Trophoblast cell (in vitro differentiated cells and primary cell): Measurements from ENCODE around the gene NT5C2.

Experiments used
- DNase-seq, 2 donors: peaks; one replicate each; pipeline ENCODE4 v3.0.0-alpha.2; 2016
- H2AFZ ChIP-seq: 2 replicates; pipeline ENCODE4 v1.6.1; 2013; ENCODE audit warnings: low read length, moderate library complexity, mild to moderate bottlenecking; ENCODE audit not compliant: insufficient read depth, poor library complexity
- H2AK5ac ChIP-seq: 2 replicates; pipeline ENCODE4 v1.6.1; 2013; ENCODE audit warnings: mild to moderate bottlenecking, low read length
- H2BK120ac ChIP-seq: 2 replicates; pipeline ENCODE4 v1.6.1; 2013; ENCODE audit warnings: low read length, mild to moderate bottlenecking, moderate library complexity; ENCODE audit not compliant: insufficient read depth, poor library complexity
- H2BK12ac ChIP-seq: 2 replicates; pipeline ENCODE4 v1.6.1; 2013; ENCODE audit warnings: mild to moderate bottlenecking, low read length, moderate library complexity
- H2BK5ac ChIP-seq: 2 replicates; pipeline ENCODE4 v1.6.1; 2013; ENCODE audit warnings: low read length, low read depth, moderate library complexity, mild to moderate bottlenecking; ENCODE audit not compliant: poor library complexity
- H3K14ac ChIP-seq: 2 replicates; pipeline ENCODE4 v1.6.1; 2013; ENCODE audit warnings: mild to moderate bottlenecking, low read length
- H3K18ac ChIP-seq: 2 replicates; pipeline ENCODE4 v1.6.1; 2013; ENCODE audit warnings: mild to moderate bottlenecking, low read length
- H3K23ac ChIP-seq: 2 replicates; pipeline ENCODE4 v1.6.1; 2013; ENCODE audit warnings: low read length
- H3K27ac ChIP-seq: 2 replicates; pipeline ENCODE4 v1.5.1; 2013; ENCODE audit warnings: low read depth, mild to moderate bottlenecking, inconsistent platforms, low read length, moderate library complexity
- H3K27me3 ChIP-seq: 2 replicates; pipeline ENCODE4 v1.6.1; 2013; ENCODE audit warnings: inconsistent platforms, mild to moderate bottlenecking, low read length, moderate library complexity; ENCODE audit not compliant: insufficient read depth
- H3K36me3 ChIP-seq, 2 experiments: 1 replicate in 1 of 2; 2 replicates in 1 of 2; pipeline ENCODE4 v1.6.1; 2013; ENCODE audit warnings: low read length in 2 of 2, mild to moderate bottlenecking in 2 of 2, moderate library complexity in 1 of 2; ENCODE audit not compliant: insufficient read depth in 2 of 2, control insufficient read depth in 1 of 2
- H3K4ac ChIP-seq: 2 replicates; pipeline ENCODE4 v1.6.1; 2013; ENCODE audit warnings: low read depth, mild to moderate bottlenecking, low read length, moderate library complexity
- H3K4me1 ChIP-seq, 2 experiments: 1 replicate in 1 of 2; 2 replicates in 1 of 2; pipeline ENCODE4 v1.6.1; 2013; ENCODE audit warnings: low read length in 2 of 2, mild to moderate bottlenecking in 2 of 2, moderate library complexity in 1 of 2; ENCODE audit not compliant: insufficient read depth in 2 of 2, control insufficient read depth in 1 of 2
- H3K4me2 ChIP-seq: 2 replicates; pipeline ENCODE4 v1.6.1; 2013; ENCODE audit warnings: inconsistent platforms, mild to moderate bottlenecking, low read length, moderate library complexity
- H3K4me3 ChIP-seq: 2 replicates; pipeline ENCODE4 v1.5.1; 2013; ENCODE audit warnings: mild to moderate bottlenecking, low read depth, low read length, inconsistent platforms
- H3K79me1 ChIP-seq: one replicate; pipeline ENCODE4 v1.6.1; 2013; ENCODE audit warnings: low read length
- H3K79me2 ChIP-seq: 2 replicates; pipeline ENCODE4 v1.6.1; 2013; ENCODE audit warnings: low read length, mild to moderate bottlenecking; ENCODE audit not compliant: control insufficient read depth, insufficient read depth, poor library complexity
- H3K9ac ChIP-seq: 2 replicates; pipeline ENCODE4 v1.6.1; 2013; ENCODE audit warnings: mild to moderate bottlenecking, low read length
- H3K9me3 ChIP-seq: 2 replicates; pipeline ENCODE4 v1.6.1; 2013; ENCODE audit warnings: low read depth, mild to moderate bottlenecking, control low read depth, inconsistent platforms, low read length; ENCODE audit not compliant: insufficient read depth
- H4K12ac ChIP-seq: 2 replicates; pipeline ENCODE4 v1.6.1; 2013; ENCODE audit warnings: low read depth, mild to moderate bottlenecking, low read length, moderate library complexity
- H4K8ac ChIP-seq: 2 replicates; pipeline ENCODE4 v1.6.1; 2013; ENCODE audit warnings: low read depth, mild to moderate bottlenecking, low read length, moderate library complexity
- H4K91ac ChIP-seq: one replicate; pipeline ENCODE4 v1.6.1; 2013; ENCODE audit warnings: low read depth, mild to moderate bottlenecking, low read length, moderate library complexity
- WGBS: extraction: QIAGEN DNeasy Blood & Tissue Kit; methylation state at CpG from one replicate; pipeline ENCODE4 v1.1.7; 2013; ENCODE audit warnings: missing lambda C conversion rate; ENCODE audit not compliant: insufficient read length, insufficient coverage; ENCODE audit errors: extremely low coverage; 5-methylcytosine and 5-hydroxymethylcytosine counted together

The NT5C2 gene

DNA sequence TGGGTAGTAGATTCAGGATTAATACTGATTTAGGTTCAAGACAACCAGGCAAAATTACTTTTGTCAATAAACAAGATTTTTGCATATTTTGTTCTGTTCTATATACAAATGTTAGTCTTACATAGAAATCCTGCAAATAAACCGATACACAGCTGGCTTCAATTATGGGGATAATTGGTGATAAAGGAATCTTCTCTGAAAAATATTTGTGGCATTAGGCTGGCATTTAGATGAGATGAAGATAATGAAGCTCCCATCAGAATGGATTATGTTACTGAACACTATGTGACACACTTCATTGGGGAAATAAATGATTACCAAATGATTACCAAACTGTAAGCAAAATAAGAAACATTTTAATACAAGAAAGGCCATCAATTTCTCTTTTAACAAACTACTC is 65.8 kb downstream of the NT5C2 start:
- H2AK5ac ChIP-seq, result no peak overlapping the region
- no peaks in the 10 kb centered on the region for H3K9me3 ChIP-seq
- H3K18ac ChIP-seq, result no peak overlapping the region
- no peaks in the 10 kb centered on the region for H3K27me3 ChIP-seq
- H3K4me1 ChIP-seq, result no peaks in the 10 kb centered on the region
- no peak overlapping the region for H3K23ac ChIP-seq
- no peak overlapping the region for H4K8ac ChIP-seq
- no peak for DNase-seq
- no CpG with 5 or more reads among the region's 1 CpG for WGBS
- H3K4me3 ChIP-seq, result no peak overlapping the region
- no peak overlapping the region for H2BK120ac ChIP-seq
- H3K14ac ChIP-seq, result no peak overlapping the region
- no peaks in the 10 kb centered on the region for H3K79me1 ChIP-seq
- no peak overlapping the region for H2BK12ac ChIP-seq
- no peak overlapping the region for H4K91ac ChIP-seq
- H3K4ac ChIP-seq, result no peak overlapping the region
- H2AFZ ChIP-seq, result no peak overlapping the region
- no peak overlapping the region for H3K4me2 ChIP-seq
- H3K27ac ChIP-seq, result no peak overlapping the region
- H4K12ac ChIP-seq, result no peak overlapping the region
- no peak overlapping the region for H3K9ac ChIP-seq
- H3K36me3 ChIP-seq, result peaks cover 7 to 8% of the 10 kb centered on the region in 2 experiments
- no peak overlapping the region for H2BK5ac ChIP-seq
- no peaks in the 10 kb centered on the region for H3K79me2 ChIP-seq

DNA sequence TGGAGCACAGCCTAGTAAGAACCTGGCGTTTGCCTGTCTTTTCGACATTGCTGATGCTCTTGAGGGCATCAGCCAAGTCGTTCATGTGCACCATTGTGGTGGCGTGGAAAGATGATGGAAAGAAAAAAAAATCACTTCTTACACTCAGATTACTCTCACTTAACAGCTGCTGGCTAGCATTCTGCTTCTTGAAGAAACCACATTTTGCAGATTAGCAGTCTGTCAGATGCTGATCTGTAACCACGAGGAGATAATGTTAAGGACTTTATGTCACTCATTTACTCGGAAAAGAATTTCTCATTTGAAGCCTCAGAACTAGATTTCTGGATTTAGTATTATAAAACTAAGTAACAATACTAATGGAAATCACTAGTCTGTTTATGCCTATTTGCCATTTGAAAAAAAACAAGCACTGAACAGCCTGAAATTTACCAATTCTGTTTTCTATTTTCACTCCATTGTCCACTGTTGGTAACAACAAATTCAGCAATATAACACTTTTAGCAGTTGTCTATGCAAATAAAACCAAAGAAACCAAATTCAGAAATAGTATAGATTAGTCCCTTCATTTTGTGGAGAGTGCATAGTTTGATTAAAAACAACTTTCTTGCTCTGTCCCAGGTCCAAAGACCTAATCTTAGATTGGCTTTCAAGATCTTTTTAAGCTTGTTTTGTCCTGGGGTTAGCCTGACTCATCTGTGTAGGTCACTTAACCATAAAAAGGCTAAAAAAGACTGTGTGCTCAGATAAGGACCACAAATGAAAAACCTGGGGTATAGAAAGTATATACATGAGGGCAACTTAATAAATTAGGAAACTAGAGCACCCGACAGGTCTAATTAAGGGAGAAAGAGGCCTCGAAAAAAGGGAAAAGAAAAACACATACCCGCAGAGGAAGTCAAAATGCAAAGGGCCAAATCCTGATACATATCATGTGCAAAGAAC is 67.5 kb downstream of the NT5C2 start:
- H3K27ac ChIP-seq, result no peak overlapping the region
- no peak overlapping the region for H3K4me2 ChIP-seq
- WGBS, result no CpG with 5 or more reads among the region's 9 CpGs

DNA sequence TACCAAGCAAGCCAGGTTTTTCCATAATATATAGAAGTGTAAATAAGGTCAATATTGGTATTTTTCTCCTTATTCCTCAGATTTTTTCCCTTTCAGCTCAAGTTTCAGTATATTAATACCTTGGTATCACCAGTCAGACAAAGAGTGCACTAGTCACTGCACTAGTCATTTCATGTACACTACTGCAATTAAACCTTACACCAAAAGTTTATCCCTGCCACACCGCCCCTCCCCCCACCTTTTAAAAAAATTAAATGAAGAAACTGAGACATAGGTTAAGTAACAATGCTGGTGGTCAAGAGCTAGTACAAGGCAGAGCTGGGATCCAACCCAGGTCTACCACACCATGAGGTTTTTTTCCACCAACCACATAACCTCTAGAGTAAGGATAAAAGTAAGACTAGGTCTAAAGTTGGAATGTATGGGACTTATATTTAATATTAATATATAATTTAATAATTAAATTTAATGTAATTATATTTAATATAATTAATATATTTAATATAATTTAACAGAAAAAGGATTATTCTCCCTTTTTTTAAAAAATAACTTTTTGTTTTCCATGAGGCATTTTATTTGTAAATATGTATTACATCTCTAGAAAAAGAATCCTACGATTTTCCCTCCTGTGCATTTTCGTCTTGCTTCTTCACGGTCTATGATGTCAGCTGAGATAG is 68.5 kb downstream of the NT5C2 start:
- no peak overlapping the region for H3K23ac ChIP-seq
- no peak overlapping the region for H3K9ac ChIP-seq
- no peak overlapping the region for H2BK5ac ChIP-seq
- no peak overlapping the region for H3K14ac ChIP-seq
- no peak overlapping the region for H2BK120ac ChIP-seq
- no peak overlapping the region for H4K8ac ChIP-seq
- H3K79me1 ChIP-seq, result no peaks in the 10 kb centered on the region
- H2BK12ac ChIP-seq, result no peak overlapping the region
- no peak overlapping the region for H3K4ac ChIP-seq
- no peak overlapping the region for H3K4me2 ChIP-seq
- no peaks in the 10 kb centered on the region for H3K4me1 ChIP-seq
- no peak overlapping the region for H4K91ac ChIP-seq
- H2AFZ ChIP-seq, result no peak overlapping the region
- H3K27ac ChIP-seq, result no peak overlapping the region
- no peak overlapping the region for H4K12ac ChIP-seq
- H3K27me3 ChIP-seq, result no peaks in the 10 kb centered on the region
- H3K9me3 ChIP-seq, result no peaks in the 10 kb centered on the region
- no peak overlapping the region for H3K4me3 ChIP-seq
- H3K79me2 ChIP-seq, result no peaks in the 10 kb centered on the region
- WGBS, result no CpG with 5 or more reads among the region's 4 CpGs
- H3K36me3 ChIP-seq, result peaks cover 7% of the 10 kb centered on the region in 2 experiments
- H2AK5ac ChIP-seq, result no peak overlapping the region
- no peak overlapping the region for H3K18ac ChIP-seq
- no peak for DNase-seq

More for the DNA sequence above, 67.5 kb downstream of the NT5C2 start:
- Histone ChIP-seq H2BK120ac (no peak overlapping the region), H2BK5ac (no peak overlapping the region), H2AK5ac (no peak overlapping the region), H4K91ac (no peak overlapping the region), H3K79me1 (no peaks in the 10 kb centered on the region), H3K4me3 (no peak overlapping the region), H4K8ac (no peak overlapping the region), H3K4ac (no peak overlapping the region), H3K9me3 (no peaks in the 10 kb centered on the region), H2AFZ (no peak overlapping the region), H3K4me1 (no peaks in the 10 kb centered on the region), H2BK12ac (no peak overlapping the region), H3K79me2 (no peaks in the 10 kb centered on the region), H3K14ac (no peak overlapping the region), H3K27me3 (no peaks in the 10 kb centered on the region), H3K36me3 (peaks cover 7% of the 10 kb centered on the region in 2 experiments), H3K18ac (no peak overlapping the region), H3K9ac (no peak overlapping the region), H3K23ac (no peak overlapping the region), H4K12ac (no peak overlapping the region)
- no peak for DNase-seq

DNA sequence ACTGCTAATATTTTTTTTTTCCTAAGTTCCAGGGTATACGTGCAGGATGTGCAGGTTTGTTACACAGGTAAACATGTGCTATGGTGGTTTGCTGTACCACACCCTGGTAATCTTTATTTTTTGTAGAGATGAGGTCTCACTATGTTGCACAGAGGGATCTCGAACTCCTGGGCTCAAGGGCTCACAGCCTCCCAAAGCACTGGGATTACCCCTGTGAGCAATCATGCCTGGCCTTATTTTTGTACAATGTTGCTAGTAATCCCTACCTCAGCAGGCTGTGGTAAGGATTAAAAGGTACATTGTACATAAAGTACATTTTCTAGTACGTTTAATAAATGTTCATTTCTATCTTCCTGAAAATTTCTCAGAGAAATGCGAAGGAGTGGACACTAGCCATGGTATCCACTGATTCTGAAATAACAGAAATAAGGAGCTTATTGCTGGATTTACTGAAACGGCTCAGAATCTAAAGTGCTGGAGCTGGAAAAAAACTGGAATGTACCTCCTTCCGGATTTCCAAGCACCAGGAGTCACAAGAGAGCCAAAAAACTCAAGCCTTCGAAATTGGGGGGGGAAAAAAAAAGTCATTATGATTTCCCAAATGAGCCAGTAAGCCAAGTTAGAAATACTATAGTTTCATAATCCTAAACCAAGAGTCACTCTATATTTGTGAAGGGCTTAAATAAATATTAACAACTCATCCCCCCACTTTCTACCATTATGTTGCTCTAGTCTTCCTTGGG is 69.6 kb downstream of the NT5C2 start:
- no peak overlapping the region for H3K27ac ChIP-seq
- no peak overlapping the region for H3K23ac ChIP-seq
- H3K4me3 ChIP-seq, result no peak overlapping the region
- H3K9ac ChIP-seq, result no peak overlapping the region
- H3K36me3 ChIP-seq, result peaks cover 7% of the 10 kb centered on the region in 2 experiments
- no peaks in the 10 kb centered on the region for H3K27me3 ChIP-seq
- DNase-seq, result no peak
- H3K4me1 ChIP-seq, result no peaks in the 10 kb centered on the region
- H4K8ac ChIP-seq, result no peak overlapping the region
- no peaks in the 10 kb centered on the region for H3K9me3 ChIP-seq
- H2AFZ ChIP-seq, result no peak overlapping the region
- no peak overlapping the region for H3K18ac ChIP-seq
- no peak overlapping the region for H3K14ac ChIP-seq
- H3K4me2 ChIP-seq, result no peak overlapping the region
- H3K4ac ChIP-seq, result no peak overlapping the region
- H4K91ac ChIP-seq, result no peak overlapping the region
- H3K79me2 ChIP-seq, result no peaks in the 10 kb centered on the region
- no CpG with 5 or more reads among the region's 7 CpGs for WGBS
- H2BK12ac ChIP-seq, result no peak overlapping the region
- H2BK5ac ChIP-seq, result no peak overlapping the region
- no peak overlapping the region for H4K12ac ChIP-seq
- no peaks in the 10 kb centered on the region for H3K79me1 ChIP-seq
- H2BK120ac ChIP-seq, result no peak overlapping the region
- no peak overlapping the region for H2AK5ac ChIP-seq
